ENCODE measurements around the gene PAK6.
A peak's percentile ranks its signal among the peaks of the same experiment; 100 is the strongest.

Gene PAK6

GRCh38 chr15:40255033-40255432, 16.2 kb downstream of the PAK6 start:
- no peak for DNase-seq (ENCODE audit: low read depth)

- no peak for DNase-seq (ENCODE audit: low read depth)
Measured at GRCh38 chr15:40256638-40257235, 17.9 kb downstream of the PAK6 start.

DNA sequence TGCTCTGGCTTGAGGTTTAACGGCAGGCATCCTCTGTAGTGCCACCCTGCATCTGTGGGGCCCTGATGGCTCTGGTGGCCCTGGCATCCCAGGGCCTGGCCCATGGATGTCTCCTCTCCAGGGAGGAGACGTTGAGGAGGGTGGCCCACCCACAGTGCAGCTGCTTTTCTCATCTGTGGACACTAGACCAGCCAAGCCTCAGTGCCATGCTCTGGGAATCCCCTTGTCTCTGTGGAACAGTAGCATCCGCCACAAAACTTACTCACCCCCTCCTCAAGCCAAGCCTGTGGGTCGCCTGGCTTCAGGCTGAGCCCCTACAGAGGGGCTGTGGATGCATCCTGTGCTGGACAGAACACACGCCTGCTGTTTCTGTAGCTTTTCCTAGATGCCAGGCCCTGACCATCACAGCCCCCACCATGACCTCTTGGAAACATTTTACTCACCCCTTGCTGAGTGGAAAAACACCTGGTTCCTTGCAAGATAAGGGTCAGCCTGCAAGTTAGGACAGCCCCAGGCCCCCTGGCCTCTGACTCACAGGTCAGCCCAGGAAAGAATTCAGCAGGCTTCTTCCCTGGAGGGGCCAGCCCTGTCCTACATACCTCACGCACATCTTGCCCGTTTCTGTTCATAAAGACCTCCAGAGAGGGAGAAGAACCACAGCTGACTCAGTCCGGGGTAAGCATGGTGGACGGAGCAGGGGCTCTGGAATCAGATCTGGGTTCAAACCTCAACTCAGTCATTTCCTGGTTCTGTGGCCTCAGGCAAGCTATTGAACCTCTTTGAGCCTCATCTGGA, 19.0 kb downstream of the PAK6 start:
- no peak for DNase-seq (ENCODE audit: low read depth)

GRCh38 chr15:40258544-40258943, 19.7 kb downstream of the PAK6 start:
- DNase-seq (ENCODE audit: low read depth) = no peak

DNA sequence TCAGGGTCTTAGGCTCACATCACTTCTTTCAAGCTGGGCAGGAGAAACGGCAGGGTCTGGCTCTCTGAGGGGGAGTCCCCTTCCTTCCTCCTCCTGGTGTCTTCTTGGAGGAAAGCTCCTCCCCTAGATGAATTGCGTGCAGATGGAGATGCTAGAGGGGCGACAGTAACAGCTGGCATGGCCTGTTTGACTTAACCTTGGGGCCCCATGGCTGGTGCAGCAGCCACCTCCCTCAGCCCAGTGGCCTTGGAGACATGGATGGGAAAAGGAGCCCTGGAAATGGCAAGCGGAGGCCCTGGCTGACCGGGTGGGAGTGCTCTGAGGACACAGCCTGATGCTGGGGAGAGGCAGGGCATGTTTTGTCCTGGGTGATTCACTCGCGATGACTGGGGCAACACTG, 20.2 kb downstream of the PAK6 start:
- DNase-seq (ENCODE audit: low read depth) = no peak

DNA sequence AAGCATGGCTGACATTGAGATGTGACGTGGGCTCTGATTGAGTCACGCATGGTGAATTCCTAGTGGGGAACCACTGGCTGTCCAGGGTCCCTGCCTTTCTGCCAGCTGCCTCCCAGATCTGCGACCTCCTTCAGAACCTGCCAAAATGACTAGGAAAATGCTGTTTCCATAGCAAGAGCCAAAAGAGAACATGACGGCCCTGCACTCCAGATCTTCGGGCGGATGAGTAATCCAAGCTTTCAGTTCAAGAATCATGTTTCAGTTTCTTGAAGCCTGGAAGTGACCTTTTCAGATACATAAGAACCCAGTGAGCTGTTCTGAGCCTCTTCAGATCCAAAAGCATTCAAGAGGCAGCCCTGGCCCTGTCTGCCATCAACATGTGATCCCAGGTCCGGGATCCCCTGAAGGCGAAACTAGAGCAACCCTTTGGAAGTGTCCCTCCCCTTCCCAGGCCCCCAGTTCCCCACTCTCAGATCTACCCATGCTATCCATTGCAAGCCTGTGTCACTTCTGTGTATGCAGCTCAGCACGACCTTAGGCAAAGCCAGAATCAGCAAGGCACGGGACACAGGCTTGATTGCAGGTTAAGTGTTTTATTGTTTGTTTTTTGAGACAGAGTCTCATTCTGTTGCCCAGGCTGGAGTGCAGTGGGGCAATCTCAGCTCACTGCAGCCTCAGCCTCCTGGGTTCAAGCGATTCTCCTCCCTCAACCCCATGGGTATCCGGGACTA, 24.3 kb downstream of the PAK6 start:
- no peak for DNase-seq (ENCODE audit: low read depth)

GRCh38 chr15:40264321-40265153, 25.7 kb downstream of the PAK6 start:
- no peak for DNase-seq (ENCODE audit: low read depth)

DNA sequence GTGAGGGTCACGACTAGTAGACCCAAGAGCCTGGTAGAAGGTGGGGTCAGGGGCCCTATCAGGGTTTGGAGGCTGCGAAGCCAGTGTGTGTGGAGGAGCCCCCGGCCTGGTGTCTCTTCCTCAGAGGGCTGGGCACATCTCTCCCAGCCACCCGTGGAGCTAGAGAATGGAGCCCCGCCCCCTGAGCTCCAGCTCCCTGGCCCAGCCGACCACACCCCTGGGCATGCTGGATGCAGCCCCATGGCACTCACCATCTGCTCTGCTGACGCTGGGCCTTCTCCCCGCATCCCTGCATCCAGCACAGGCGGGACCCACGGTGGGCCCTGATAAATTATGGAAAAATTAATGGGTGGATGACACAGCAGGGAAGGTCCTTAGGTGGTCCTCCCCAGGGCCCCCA, 26.5 kb downstream of the PAK6 start:
- DNase-seq (ENCODE audit: low read depth) = no peak

GRCh38 chr15:40265875-40266274, 27.0 kb downstream of the PAK6 start:
- no peak for DNase-seq (ENCODE audit: low read depth)

- DNase-seq (ENCODE audit: low read depth) = no peak
Measured at GRCh38 chr15:40266828-40267304, 28.0 kb downstream of the PAK6 start.

- no peak for DNase-seq (ENCODE audit: low read depth)
Measured at GRCh38 chr15:40267670-40268069, 28.8 kb downstream of the PAK6 start.

DNA sequence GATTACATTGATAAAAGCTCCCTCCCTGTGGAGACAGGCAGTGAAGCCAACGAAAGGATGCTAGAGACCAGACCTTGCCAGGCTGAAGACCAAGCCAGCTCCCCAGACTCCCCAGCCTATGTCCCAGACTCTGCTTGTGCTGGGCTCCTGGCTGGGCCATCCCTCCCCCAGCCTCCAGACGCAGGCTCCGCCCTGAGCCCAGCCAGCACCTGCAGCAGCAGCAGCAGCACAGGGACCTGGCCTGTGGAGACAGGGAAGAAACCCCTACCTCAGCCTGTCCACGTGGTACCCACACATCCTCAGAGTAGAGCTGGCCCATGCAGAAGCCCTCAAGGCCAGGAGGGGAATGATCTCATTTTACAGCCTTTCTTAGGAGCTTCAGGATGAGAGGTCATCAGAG, 30.7 kb downstream of the PAK6 start:
- DNase-seq (ENCODE audit: low read depth) = no peak

GRCh38 chr15:40270246-40270995, 31.6 kb downstream of the PAK6 start:
- DNase-seq (ENCODE audit: low read depth) = no peak

DNA sequence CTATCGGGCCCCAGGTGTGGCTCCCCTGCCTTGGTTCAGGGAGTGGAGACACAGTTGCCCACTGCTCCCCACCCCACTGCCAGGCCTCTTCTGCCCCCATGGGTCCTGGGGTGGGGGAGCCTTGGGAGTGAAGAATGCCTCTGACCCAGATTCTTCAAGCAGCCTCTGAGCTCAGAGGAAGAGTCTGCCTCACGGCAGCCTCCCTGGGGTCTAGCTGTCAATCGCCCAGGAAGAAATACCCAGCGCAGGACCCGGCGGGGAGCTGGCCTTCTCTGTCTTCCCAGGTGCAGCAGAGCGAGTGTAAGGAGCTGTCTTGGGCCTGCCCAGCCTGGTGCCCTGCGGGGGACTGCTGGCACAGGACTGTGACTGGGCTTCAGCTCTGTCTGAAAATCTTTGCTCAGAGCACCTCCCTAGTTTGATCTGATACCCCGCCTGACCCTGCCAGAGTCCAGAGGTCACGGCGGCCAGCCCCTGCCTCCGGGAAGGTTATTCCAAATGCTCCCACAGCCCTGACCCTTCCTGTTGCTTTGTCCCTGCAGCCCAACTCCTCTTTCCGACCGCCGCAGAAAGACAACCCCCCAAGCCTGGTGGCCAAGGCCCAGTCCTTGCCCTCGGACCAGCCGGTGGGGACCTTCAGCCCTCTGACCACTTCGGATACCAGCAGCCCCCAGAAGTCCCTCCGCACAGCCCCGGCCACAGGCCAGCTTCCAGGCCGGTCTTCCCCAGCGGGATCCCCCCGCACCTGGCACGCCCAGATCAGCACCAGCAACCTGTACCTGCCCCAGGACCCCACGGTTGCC, 33.0 kb downstream of the PAK6 start:
- DNase-seq (ENCODE audit: low read depth) = no peak

GRCh38 chr15:40272485-40273056, 33.7 kb downstream of the PAK6 start:
- no peak for DNase-seq (ENCODE audit: low read depth)

- DNase-seq (ENCODE audit: low read depth) = no peak
Measured at GRCh38 chr15:40273428-40273827, 34.6 kb downstream of the PAK6 start.

DNA sequence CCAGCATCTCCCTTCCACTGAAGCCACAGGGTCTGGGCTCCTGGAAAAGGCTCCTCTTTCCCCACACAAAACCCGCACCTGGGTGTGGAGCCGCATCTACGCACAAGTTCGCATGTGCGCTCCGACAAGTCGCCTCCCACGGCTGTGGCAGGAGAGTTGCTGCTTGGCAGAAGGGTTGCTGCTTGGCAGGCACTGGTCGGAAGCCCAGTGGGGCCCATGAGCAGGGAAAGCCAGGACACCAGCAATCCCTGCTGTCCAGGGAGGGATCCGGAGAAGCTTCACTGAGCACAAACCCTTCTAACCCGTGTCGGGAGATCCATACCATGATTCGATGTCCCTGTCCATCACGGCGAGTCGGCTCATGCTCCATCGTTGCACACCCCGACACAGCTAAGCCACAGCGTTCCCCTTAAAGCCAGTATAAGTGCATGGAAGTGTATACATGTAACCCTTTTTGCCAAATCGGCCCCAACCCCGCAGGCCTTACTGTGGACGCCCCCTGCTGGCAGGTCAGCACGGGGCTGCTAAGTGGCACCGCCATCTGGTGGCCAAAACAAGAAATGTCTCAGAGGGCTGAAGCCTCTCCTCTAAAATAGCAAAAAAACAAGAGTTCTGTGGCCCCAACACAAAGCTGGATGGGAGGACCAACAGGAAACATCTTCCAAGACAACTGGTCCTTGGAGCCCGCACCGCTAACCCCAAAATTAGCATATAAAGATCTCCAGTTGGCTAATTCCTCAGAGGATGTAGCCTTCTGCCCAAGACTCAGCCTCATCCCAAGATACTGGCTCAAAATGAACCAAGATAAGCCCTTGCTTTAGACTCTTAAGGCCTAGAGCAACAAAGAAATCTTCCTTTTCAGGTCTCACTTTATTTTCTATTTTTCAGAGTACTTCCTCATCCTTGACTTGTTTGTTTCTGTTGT, 35.7 kb downstream of the PAK6 start:
- DNase-seq (ENCODE audit: low read depth) = peak; percentile 81

- DNase-seq (ENCODE audit: low read depth) = no peak
Measured at GRCh38 chr15:40275523-40275922, 36.7 kb downstream of the PAK6 start.

DNA sequence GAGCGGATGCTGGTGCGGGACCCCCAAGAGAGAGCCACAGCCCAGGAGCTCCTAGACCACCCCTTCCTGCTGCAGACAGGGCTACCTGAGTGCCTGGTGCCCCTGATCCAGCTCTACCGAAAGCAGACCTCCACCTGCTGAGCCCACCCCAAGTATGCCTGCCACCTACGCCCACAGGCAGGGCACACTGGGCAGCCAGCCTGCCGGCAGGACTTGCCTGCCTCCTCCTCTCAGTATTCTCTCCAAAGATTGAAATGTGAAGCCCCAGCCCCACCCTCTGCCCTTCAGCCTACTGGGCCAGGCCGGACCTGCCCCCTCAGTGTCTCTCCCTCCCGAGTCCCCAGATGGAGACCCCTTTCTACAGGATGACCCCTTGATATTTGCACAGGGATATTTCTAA, 37.1 kb downstream of the PAK6 start:
- DNase-seq (ENCODE audit: low read depth) = no peak
